ENCODE measurements around the gene HEATR1.
"Not testable (repeated sequence)": the region's sequence is repeated elsewhere in the genome, so short reads cannot be mapped to it uniquely, and the experiment has no call there.

The HEATR1 gene, protein sequence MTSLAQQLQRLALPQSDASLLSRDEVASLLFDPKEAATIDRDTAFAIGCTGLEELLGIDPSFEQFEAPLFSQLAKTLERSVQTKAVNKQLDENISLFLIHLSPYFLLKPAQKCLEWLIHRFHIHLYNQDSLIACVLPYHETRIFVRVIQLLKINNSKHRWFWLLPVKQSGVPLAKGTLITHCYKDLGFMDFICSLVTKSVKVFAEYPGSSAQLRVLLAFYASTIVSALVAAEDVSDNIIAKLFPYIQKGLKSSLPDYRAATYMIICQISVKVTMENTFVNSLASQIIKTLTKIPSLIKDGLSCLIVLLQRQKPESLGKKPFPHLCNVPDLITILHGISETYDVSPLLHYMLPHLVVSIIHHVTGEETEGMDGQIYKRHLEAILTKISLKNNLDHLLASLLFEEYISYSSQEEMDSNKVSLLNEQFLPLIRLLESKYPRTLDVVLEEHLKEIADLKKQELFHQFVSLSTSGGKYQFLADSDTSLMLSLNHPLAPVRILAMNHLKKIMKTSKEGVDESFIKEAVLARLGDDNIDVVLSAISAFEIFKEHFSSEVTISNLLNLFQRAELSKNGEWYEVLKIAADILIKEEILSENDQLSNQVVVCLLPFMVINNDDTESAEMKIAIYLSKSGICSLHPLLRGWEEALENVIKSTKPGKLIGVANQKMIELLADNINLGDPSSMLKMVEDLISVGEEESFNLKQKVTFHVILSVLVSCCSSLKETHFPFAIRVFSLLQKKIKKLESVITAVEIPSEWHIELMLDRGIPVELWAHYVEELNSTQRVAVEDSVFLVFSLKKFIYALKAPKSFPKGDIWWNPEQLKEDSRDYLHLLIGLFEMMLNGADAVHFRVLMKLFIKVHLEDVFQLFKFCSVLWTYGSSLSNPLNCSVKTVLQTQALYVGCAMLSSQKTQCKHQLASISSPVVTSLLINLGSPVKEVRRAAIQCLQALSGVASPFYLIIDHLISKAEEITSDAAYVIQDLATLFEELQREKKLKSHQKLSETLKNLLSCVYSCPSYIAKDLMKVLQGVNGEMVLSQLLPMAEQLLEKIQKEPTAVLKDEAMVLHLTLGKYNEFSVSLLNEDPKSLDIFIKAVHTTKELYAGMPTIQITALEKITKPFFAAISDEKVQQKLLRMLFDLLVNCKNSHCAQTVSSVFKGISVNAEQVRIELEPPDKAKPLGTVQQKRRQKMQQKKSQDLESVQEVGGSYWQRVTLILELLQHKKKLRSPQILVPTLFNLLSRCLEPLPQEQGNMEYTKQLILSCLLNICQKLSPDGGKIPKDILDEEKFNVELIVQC (N-terminal part only)

DNA sequence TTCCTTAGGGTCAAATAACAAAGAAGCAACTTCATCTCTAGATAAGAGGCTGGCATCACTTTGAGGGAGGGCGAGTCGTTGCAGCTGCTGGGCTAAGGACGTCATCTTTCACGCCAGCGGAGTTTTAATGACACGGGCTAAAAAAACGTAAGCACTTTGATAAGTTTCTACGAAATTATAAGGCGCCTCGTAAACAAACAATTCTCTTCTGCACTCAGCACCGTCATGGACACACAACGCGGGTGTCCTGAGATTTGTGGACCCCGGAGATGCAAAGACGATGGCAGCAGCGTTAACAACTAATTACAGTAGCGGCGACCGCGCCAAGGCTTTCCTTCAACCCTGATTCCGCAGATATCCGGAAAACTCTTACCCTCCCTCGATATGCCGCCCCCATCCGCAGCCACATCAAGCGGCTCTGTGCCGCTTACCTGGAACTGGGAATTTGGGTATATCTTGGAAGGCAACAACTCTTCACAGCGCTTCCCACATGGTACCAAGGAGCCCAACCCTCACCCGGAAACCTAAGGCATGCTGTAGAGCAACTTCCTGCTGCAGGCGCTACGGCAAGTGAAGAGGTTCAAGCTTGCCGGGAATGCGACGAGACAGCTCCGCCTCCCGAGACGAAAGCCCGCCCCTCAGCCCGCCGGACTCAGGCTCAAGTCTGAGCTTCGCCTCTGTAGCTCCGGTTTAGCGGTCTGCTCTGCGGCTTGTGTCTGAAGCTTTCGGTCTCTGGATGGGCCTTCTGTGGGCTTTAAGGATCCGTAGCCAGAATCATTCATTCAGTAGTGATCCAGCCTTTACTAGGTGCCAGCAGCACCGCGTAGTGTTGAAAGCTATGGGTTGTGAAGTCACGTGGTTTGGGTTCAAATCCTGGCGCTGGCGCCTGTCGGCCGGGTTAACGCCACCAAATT lies at the start of gene HEATR1:
Gene HEATR1, minus strand, starts transcription at position 526 of the 914 bp plus-strand sequence. Its CDS starts 421 bp downstream, at position 105.
- no peak for FAIRE-seq

DNA sequence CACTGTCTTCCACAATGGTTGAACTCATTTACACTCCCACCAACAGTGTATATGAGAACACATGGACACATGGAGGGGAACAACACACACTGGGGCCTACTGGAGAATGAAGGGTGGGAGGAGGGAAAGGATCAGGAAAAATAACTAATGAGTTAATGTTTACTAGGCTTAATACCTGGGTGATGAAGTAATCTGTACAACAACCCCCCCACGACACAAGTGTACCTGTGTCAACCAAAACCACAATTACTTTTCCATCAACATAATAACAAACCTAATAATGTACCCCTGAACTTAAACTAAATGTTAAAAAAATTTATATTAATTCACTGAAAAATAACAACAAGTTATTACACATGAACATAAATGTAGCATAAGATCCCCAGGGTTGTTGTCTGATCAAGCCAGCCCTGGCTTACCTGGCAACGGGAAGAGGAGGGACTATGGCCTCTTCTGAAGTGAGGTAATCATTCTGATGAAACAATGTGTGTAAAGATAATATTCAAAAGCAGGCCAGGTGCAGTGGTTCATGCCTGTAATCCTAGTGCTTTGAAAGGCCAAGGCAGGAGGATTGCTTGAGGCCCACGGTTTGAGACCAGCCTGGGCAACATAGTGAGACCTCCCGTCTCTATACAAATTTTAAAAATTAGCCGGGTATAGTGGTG lies 40.8 kb upstream of the HEATR1 start:
- FAIRE-seq = no peak

DNA sequence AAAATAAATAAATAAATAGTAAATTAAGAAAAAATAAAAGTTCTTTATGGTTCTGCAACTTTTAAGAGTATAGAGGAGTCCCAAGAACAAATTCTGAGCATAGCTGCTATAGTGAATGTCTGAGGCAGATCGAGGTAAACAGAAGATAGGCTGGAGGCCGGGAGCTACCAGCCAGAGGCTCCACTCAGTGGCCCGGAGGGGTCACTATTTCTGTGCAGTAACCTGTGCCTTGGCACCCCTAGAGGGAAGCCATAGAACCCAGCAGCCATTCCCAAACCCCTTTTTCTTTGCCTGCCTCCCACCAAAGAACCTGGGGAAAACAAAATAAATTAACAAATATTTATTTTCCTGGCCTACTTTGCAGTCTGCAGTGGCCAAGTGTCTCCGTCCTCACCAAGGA lies 38.4 kb upstream of the HEATR1 start:
- no peak for FAIRE-seq

DNA sequence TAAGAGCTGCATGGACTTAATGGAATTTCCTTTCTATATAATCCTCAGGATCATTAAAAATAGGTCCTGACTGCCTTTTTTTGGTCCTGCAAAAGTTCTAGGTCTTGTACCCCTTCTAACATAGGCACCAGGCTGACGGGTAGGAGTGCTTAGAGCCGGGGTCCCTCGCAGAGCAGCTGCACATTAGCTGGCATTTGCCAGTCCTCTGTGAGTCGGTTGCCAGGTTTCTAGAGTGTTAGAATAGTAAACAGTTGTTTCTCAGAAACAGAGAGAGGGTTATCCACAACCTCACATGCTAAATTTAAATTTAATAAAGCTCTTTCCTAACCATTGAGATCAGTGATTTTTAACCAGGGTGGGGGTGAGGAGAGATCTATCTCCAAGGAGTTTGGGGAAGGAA lies 35.4 kb upstream of the HEATR1 start:
- no peak for FAIRE-seq

DNA sequence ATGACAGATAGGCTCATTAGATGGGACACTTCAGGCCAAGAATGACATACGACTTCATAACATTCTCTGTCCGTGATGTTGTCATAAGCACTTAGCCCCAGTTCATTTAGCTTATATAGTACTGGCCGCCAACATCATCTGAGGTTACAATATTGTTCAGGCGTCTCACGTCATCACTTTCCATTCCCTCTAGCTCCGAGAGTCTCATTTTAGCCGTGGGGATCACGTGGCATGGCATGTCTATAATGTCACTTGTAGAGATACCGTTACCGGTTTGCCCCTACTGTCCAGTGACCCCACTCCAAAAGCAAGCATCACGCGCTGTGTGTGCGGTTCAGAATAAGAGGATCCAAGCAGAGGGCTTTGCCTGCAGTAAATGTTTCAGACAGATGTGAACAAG lies 34.6 kb upstream of the HEATR1 start:
- no peak for FAIRE-seq

DNA sequence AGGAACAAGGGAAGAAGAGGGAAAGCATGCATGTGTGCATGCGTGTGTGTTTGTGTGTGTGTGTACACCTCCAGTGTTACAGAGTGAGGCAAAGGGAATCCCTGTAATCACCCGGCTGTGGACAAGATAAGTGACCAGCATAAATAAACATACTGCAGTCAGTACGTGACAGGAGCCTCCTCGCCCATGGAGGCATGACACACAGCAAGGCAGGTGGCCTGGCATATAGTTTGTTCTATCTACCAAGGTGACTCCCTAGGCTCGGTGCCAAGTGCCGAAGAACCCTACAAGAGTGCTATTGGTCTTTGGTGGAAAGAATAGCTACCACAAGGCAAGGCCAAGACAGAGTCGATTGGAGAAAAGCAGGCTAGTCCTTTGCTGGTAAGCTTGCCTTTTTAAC lies 31.7 kb upstream of the HEATR1 start:
- FAIRE-seq = no peak

DNA sequence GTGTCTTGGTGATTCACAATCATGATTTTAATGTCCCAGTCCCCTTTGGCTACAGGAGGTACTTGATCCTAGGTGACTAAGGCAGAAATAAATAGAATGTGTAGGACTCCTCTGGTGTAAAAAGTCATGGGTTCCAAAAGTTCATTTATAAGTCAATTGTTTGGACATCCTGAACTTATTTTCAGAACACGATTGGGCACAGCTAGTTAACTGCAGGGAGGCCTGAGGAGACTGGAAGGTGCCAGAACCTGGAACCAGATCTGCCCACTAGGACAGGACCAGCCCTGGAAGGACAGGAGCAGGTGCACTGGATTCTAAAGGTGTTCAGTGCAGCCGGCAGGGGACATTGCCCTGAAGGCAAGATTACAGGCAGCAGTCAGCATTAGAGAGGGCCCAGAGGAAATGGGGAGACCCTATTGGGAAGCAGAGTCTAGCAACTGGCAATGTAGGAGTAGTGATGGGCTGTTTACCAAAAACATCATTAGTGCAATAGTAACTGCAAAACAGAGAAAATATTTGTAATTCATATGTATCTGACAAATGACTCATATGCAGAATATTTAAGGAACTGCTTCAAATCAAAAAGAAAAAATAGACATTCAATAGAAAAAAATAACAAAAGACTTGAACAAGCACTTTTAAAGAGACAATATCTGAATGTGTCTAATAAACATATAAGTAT lies 23.6 kb upstream of the HEATR1 start:
- FAIRE-seq = no peak

DNA sequence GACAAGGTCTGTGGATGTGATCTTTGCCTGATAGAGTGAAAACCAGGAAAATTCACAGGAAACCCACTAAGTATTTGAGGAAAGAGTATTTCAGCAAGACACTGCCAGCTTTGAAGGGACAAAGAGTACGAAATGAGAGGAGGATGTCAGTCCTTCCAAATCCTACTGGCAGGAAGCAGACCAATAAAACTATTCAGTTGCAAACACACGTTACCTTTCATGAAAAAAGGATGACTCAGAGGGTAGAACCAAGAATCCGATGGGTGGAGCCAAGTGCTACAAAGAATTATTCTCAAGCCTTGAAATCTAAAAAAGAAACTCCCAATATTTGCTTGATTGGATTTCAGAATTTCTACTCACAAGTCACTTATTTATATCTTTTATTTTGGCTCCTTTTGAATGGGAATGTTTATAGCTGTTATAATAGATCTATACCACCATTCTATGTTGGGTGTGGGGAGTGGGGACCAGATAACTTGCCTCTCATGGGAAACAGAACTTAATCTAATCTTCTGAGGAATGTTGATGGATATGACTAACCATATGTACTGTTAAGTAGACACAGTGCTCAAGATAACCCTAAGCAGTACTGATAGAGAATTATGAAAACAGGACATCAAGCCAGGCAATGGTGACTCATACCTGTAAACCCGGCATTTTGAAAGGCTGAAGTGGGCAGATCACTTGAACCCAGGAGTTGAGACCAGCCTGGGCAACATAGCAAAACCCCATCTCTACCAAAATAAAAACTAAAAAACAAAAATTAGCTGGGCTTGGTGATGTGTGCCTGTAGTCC lies 19.3 kb upstream of the HEATR1 start:
- no peak for FAIRE-seq

DNA sequence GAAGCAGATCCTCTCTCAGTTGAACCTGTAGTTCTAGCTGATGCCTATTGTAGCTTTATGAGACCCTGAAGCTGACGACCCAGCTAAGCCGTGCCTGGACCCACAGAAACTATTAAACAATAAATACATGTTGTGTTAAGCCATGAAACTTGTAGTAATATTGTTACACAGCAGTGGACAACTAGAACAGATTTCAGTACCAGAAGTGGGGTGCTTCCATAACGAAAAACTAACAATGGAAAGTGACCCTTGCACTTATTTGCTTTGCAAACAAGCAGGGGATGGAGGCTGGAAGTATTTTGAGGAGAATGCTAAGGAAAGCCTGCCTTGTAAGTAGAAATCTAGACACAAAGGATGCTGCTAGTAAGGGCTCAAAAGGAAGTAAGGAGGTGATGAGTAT lies 18.1 kb upstream of the HEATR1 start:
- no peak for FAIRE-seq

DNA sequence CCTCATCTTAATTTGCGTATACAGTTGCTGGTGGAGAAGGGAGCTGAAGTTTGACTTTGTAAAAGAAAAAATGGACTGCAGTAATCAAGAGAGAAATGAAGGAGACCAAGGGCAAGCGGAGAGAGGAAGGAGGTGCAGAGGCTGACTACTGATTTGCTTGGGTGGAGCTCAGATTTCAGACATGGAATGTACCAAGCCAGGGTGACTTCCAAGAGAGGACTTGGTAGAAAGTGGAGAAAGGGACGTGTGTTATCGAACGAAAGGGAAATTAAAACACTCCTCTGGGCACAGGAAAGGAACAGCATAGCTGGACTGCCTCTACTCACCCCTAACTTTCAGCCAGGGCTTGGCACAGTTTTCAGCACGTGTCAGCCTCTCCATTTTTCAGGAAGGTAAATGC lies 15.1 kb upstream of the HEATR1 start:
- FAIRE-seq = no peak

DNA sequence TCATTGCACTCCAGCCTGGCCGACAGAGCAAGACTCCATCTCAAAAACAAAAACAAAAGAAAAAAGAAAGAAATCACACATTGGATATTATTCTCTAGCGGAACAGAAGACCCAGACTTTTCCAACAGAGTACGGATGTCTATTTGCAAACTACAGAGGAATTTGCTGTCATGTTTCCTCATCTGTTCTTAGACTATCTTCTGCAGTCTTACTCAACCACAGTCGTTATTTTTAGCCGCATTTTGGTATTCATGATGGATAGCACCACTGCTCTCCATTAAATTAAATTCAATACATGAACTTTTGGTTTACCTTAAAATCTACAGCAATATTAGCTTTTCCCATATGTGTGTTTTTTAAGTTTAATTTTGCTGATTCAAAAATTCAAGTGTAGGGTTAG lies 14.2 kb upstream of the HEATR1 start:
- no peak for FAIRE-seq

DNA sequence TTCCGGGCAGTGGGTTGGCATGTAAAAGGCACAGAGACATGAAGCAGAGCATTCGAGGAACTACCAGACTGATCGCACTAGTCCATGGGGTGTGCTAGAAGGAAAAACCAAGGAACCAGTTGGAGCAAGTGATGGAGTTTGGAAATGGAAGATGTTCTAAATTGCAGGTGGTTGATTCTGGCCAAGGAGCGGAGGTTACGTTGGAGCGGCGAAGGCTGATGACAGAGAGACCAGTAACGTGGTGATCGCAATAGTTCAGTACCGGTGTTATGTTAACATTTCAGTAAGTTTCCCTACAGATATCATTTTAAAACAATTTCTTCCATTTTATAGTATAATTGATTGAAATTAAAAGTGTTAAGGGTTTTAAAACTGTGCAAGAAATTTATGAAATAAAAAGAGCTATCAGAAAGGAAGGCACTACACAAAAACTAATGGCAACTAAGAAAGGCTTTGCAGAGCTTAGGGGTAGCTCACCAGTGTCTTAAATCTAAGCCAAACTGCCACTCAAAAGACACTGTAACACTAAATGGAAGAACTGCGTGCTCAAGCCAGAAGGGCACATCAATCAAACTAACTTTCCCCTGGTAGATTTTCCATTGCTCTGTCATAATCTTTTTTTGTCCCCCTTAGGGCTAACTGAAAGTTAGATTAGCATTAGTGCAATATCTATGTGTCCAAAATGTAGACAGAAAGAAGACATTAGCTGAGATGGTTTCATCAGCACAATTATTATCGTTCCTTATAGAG lies 11.3 kb upstream of the HEATR1 start:
- FAIRE-seq = no peak

DNA sequence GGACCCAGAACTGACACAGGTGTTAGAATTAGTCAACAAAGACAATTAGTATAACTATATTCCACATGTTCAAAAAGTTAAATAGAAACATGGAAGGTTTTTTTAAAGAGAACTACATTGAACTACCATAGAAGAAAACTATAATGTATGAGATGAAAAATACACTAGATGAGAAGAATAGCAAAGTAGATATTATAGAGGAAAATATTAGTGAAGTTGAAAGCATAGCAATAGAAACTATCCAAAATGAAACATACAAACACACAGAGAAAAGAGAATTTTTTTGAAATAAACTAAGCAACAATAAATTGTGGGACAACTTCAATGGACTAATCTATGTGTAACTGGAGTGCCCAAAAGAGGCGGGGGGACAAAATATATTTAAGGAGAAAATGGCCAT lies 8.0 kb upstream of the HEATR1 start:
- FAIRE-seq = no peak

DNA sequence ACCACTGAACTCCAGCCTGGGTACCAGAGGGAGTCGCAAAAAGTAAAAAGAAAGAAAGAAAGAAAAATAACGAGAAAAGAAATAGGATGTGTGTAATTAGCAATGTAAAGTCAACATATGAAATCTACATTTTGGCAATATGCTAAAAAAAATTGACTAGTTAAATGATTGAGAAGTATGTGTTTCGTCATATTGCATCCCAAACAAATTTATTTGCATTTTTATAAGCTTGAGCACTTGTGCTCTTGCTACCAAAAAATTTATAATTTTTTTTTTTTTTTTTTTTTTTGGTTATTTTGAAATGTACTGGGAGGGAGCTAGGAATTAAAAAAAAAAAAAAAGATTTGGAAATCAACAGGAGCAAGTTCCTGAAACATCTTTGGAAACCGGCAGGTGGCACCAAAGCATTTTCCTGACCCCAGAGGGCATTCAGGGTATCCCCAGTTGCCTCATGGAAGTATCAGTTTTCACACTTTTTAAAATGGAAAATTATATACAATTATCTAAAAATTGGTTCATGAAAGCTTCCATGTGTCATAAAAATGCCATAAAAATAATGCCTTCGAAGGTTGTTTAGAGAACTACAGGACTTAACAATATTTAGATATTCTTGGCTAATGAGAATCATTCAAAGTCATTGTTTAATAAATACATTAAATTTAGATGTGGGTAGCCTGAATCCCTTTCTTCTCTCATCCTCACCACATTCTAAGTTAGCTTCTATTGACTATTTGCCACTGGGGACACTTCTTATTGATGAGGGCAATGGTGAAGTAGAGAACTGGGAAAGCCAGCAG lies 4.8 kb upstream of the HEATR1 start:
- FAIRE-seq = peak; percentile 14

DNA sequence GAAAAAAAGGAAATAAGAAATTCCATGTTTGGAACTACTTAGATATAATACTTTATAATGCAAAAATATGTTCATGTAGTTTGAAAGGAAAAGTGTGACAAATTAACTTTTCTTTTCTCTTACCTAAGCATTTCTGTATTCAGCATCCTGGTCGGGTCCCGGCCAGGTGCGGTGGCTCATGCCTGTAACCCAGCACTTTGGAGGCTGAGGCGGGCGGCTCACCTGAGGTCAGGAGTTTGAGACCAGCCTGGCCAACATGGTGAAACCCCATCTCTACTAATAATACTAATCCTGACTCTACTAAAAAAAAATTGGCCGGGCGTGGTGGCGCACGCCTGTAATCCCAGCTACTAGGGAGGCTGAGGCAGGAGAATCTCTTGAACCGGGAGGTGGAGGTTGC lies 3.3 kb upstream of the HEATR1 start:
- not testable (repeated sequence) for FAIRE-seq

DNA sequence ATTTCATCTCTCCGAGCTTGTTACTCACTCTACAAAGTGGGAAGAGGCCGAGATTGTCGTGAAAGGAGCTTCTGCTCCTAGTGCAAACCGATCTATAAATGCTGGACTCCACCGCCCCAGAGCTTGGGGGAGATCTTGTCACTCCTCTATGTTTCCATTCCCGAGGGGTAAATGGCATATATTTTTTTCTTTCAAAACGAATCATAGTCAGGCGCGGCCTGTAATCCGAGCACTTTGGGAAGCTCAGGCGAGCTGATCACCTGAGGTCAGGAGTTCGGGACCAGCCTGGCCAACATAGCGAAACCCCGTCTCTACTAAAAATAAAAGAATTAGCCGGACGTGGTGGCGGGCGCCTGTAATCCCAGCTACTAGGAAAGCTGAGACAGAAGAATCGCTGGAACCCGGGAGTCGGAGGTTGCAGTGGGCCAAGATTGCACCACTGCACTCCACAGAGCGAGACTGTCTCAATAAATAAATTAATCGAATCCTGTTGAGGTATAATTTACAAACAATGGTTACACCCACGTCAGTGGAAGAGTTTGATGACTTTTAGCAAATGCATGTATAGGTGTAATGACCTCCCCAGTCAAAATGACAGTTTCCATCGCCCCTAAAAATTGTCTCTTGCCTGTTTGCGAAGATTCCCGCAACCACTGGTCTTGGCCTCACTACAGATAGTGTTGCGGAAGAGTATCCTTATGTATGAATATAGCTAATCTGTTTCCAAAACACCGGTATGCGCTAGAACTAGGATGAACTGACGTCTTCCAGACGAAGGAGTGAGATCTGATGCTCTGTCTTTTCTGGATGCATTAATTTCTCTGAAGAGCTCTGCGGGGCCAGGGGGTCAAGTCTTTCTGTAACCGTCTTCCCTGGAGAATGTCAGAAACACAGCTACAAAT lies 840 bp upstream of the HEATR1 start:
- FAIRE-seq = no peak

DNA sequence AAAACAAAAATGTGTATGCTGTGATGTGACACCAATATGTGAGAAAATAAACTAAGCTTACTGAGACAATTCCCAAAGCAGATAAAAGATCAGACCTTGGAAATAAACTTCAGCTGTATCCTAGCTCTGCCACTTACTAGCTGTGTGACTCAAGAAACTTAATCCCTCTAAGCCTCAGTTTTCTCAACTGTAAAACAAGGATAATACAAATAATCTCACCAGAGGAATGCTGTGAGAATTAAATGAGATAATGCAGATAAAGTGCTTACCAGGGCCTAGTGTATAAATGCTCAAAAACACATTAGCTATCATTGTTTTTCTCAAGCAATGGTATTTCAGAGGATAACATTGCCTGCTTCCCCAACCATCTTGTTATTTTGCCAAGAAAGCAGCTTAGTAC lies 2.1 kb downstream of the HEATR1 start:
- no peak for FAIRE-seq

All from colon (tissue), 2 donors.